Kidney (tissue), 11 donors: ENCODE data around the gene U2AF1. TPM values are rescaled to one million over a fixed set of nuclear protein-coding genes. Genes with fewer than 3 reads are reported as not detected.
"Not testable (repeated sequence)": the region's sequence is repeated elsewhere in the genome, so short reads cannot be mapped to it uniquely, and the experiment has no call there.

Experiments
- DNase-seq, 5 donors: peaks; one replicate each; pipeline ENCODE4 v3.0.0-alpha.2; 2013 to 2020
- FAIRE-seq: peaks from 2 replicates; lab custom pipeline; 2012; peaks lifted over from hg19 to GRCh38; lab: Jason Lieb, UNC
- H3K27ac ChIP-seq, 2 donors: one replicate each; pipeline ENCODE4 v1.7.0; 2013; ENCODE audit warnings: low read depth in 2 of 2, low read length in 2 of 2, inconsistent platforms in 1 of 2
- H3K27me3 ChIP-seq: one replicate; pipeline ENCODE4 v1.7.1; 2013; ENCODE audit warnings: low read length, inconsistent platforms; ENCODE audit not compliant: control insufficient read depth, insufficient read depth
- H3K36me3 ChIP-seq, 3 donors: one replicate each; pipeline versions ENCODE4 v1.7.0 to v1.7.1; 2013; ENCODE audit warnings: low read length in 3 of 3, control low read depth in 1 of 3, inconsistent platforms in 1 of 3; ENCODE audit not compliant: insufficient read depth in 3 of 3, control insufficient read depth in 2 of 3
- H3K4me1 ChIP-seq, 3 donors: one replicate each; pipeline versions ENCODE4 v1.7.0 to v1.7.1; 2013; ENCODE audit warnings: low read length in 3 of 3, inconsistent platforms in 1 of 3, low read depth in 1 of 3; ENCODE audit not compliant: control insufficient read depth in 2 of 3, insufficient read depth in 2 of 3
- H3K4me3 ChIP-seq, 3 donors: one replicate each; pipeline versions ENCODE4 v1.7.0 to v1.8.1; 2013; ENCODE audit warnings: low read length in 3 of 3, control low read depth in 1 of 3, inconsistent platforms in 1 of 3
- H3K9ac ChIP-seq, 3 donors: one replicate each; pipeline versions ENCODE4 v1.7.0 to v1.7.1; 2013; ENCODE audit warnings: low read length in 3 of 3, control low read depth in 1 of 3, inconsistent platforms in 1 of 3
- H3K9me3 ChIP-seq, 3 donors: one replicate each; pipeline versions ENCODE4 v1.7.0 to v1.7.1; 2013; ENCODE audit warnings: low read length in 3 of 3, control low read depth in 1 of 3, inconsistent platforms in 1 of 3; ENCODE audit not compliant: control insufficient read depth in 2 of 3, insufficient read depth in 1 of 3
- intact Hi-C: fragments of 100-400 bp; cut with DNase I; formaldehyde crosslinking; loops from one replicate; pipeline ENCODE4 v1.11.1; 2022
- polyA plus RNA-seq: library from polyadenylated mRNA; stranded (reverse); fragments of 350-450 nt; fragmentation: Illumina TruSeq; extraction: RNeasy Lipid Tissue Mini Kit (QIAGEN cat#74804); gene quantifications from one replicate; pipeline ENCODE4 v1.2.3, GENCODE V29; 2014; ENCODE audit warnings: low read depth, low replicate concordance; ENCODE audit not compliant: insufficient read depth
- total RNA-seq: library from RNA; stranded (reverse); fragmentation: NEBNext Ultra II Directional; extraction: Animal tissue kit (Norgen Biotek cat#: 25700); gene quantifications from one replicate; pipeline ENCODE4 v1.2.1, GENCODE V29; 2021
- donor health status: control.
- donor health status: control.
- donor health status: DM: yes; HTN: yes; CAD: no.
- donor health status: Normal renal cell carcinoma (clear cell type).

U2AF1 gene
- total and polyA plus RNA-seq, 2 donors from 2014 or later, result 15.7 to 44.7 TPM

- intact Hi-C loops, H3K9ac ChIP-seq, H3K27ac ChIP-seq, H3K4me3 ChIP-seq, H3K27me3 ChIP-seq, H3K4me1 ChIP-seq, DNase-seq, H3K9me3 ChIP-seq, H3K36me3 ChIP-seq, FAIRE-seq: not testable (repeated sequence)
These were observed 31.6 kb upstream of the U2AF1 start for GRCh38 chr21:43138944-43139343.

GRCh38 chr21:43134520-43134919, 27.1 kb upstream of the U2AF1 start:
- not testable (repeated sequence) for H3K4me1 ChIP-seq

GRCh38 chr21:43130094-43130493, 22.7 kb upstream of the U2AF1 start:
- H3K4me1 ChIP-seq, H3K4me3 ChIP-seq, FAIRE-seq, H3K9me3 ChIP-seq, H3K27ac ChIP-seq, H3K9ac ChIP-seq, H3K27me3 ChIP-seq, intact Hi-C loops, DNase-seq, H3K36me3 ChIP-seq: not testable (repeated sequence)

More at GRCh38 chr21:43134520-43134919, 27.1 kb upstream of the U2AF1 start:
- H3K9me3 ChIP-seq, DNase-seq, H3K27ac ChIP-seq, H3K27me3 ChIP-seq, H3K4me3 ChIP-seq, FAIRE-seq, H3K9ac ChIP-seq, H3K36me3 ChIP-seq, intact Hi-C loops: not testable (repeated sequence)

GRCh38 chr21:43115956-43116355, 8.6 kb upstream of the U2AF1 start:
- intact Hi-C loops, H3K4me1 ChIP-seq: not testable (repeated sequence)

GRCh38 chr21:43114483-43114882, 7.1 kb upstream of the U2AF1 start:
- H3K4me3 ChIP-seq, H3K27ac ChIP-seq, H3K9ac ChIP-seq, DNase-seq, H3K4me1 ChIP-seq, H3K36me3 ChIP-seq, intact Hi-C loops, H3K9me3 ChIP-seq, FAIRE-seq, H3K27me3 ChIP-seq: not testable (repeated sequence)

More at GRCh38 chr21:43115956-43116355, 8.6 kb upstream of the U2AF1 start:
- not testable (repeated sequence) for H3K9ac ChIP-seq, H3K9me3 ChIP-seq, H3K27ac ChIP-seq, FAIRE-seq, DNase-seq, H3K27me3 ChIP-seq, H3K4me3 ChIP-seq, H3K36me3 ChIP-seq

GRCh38 chr21:43109006-43109405, 1.6 kb upstream of the U2AF1 start:
- H3K9ac ChIP-seq, FAIRE-seq, H3K9me3 ChIP-seq, H3K4me1 ChIP-seq, intact Hi-C loops, DNase-seq, H3K27ac ChIP-seq, H3K36me3 ChIP-seq, H3K4me3 ChIP-seq, H3K27me3 ChIP-seq: not testable (repeated sequence)

GRCh38 chr21:43108177-43108576, 807 bp upstream of the U2AF1 start:
- FAIRE-seq, H3K36me3 ChIP-seq, H3K4me3 ChIP-seq, intact Hi-C loops, H3K27ac ChIP-seq, H3K9ac ChIP-seq, H3K9me3 ChIP-seq, DNase-seq, H3K27me3 ChIP-seq, H3K4me1 ChIP-seq: not testable (repeated sequence)

- H3K27ac ChIP-seq, H3K9ac ChIP-seq, H3K9me3 ChIP-seq, H3K4me1 ChIP-seq, intact Hi-C loops, FAIRE-seq, H3K36me3 ChIP-seq, H3K27me3 ChIP-seq, H3K4me3 ChIP-seq, DNase-seq: not testable (repeated sequence)
These were observed 396 bp upstream of the U2AF1 start for GRCh38 chr21:43107794-43108137.

GRCh38 chr21:43104642-43105041, 2.7 kb downstream of the U2AF1 start:
- H3K4me3 ChIP-seq, FAIRE-seq, intact Hi-C loops, H3K9me3 ChIP-seq, H3K36me3 ChIP-seq, H3K4me1 ChIP-seq, H3K9ac ChIP-seq, H3K27ac ChIP-seq, DNase-seq, H3K27me3 ChIP-seq: not testable (repeated sequence)
